ENCODE results near the gene NKX2-1.
"Not testable (repeated sequence)": the region's sequence is repeated elsewhere in the genome, so short reads cannot be mapped to it uniquely, and the experiment has no call there.

The NKX2-1 gene

DNA sequence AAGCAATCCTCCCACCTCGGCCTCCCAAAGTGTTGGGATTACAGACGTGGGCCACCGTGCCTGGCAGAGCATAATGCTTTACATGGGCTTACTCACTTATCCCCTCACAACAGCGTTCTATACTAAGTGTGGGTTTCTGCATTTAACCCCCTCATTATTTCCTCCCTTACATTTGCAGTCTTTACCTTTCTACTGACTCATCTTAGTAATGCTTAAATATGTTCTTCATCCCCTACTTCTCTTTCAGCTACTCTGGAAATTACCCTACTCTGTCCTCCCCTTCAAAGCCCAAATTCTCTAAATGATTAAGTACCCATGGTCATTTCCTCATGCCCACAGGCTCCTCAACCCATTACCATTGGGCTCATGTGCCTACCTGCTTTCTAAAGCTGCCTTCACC is 40.7 kb downstream of the NKX2-1 start:
- Histone ChIP-seq H3K27me3 (ENCODE audit: control insufficient read depth, insufficient read depth, low read length) (no peaks in the 10 kb centered on the region), H3K9ac (ENCODE audit: low read length) (no peak overlapping the region), H3K27ac (ENCODE audit: low read depth, low read length) (no peak overlapping the region), H3K4me1 (ENCODE audit: control insufficient read depth, insufficient read depth, low read length) (no peaks in the 10 kb centered on the region), H3K36me3 (ENCODE audit: control insufficient read depth, insufficient read depth, low read length) (no peaks in the 10 kb centered on the region), H3K4me3 (ENCODE audit: low read length) (no peak overlapping the region)

- no peaks in the 10 kb centered on the region for H3K36me3 ChIP-seq (ENCODE audit: control insufficient read depth, insufficient read depth, low read length)
- no peak overlapping the region for H3K4me3 ChIP-seq (ENCODE audit: low read length)
Observed at GRCh38 chr14:36478782-36479181, 41.2 kb downstream of the NKX2-1 start.

DNA sequence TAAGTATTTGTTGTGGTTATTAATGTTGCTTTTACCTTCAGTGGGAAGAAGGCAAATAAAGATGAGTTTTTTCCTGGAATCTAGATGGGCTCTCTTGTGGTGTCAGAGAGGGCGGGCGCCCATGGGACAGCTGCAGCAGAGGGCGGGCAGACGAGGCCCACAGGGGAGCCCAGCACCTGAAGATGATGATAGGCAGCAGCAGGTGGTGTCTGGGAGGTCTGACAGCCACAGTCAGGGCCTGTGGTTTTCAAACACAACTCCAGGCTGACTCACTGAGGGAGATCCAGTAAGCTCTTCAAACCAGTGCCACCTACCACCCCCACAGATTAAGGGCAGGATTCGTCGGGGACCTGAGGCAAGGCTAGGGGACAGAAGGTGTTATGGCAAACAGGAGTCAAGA is 42.8 kb downstream of the NKX2-1 start:
- Histone ChIP-seq H3K27me3 (ENCODE audit: control insufficient read depth, insufficient read depth, low read length) (no peaks in the 10 kb centered on the region), H3K27ac (ENCODE audit: low read depth, low read length) (no peak overlapping the region), H3K9ac (ENCODE audit: low read length) (no peak overlapping the region), H3K4me1 (ENCODE audit: control insufficient read depth, insufficient read depth, low read length) (no peaks in the 10 kb centered on the region), H3K4me3 (ENCODE audit: low read length) (no peak overlapping the region), H3K36me3 (ENCODE audit: control insufficient read depth, insufficient read depth, low read length) (no peaks in the 10 kb centered on the region)

More at GRCh38 chr14:36478782-36479181, 41.2 kb downstream of the NKX2-1 start:
- H3K27me3 ChIP-seq (ENCODE audit: control insufficient read depth, insufficient read depth, low read length): no peaks in the 10 kb centered on the region
- H3K4me1 ChIP-seq (ENCODE audit: control insufficient read depth, insufficient read depth, low read length): no peaks in the 10 kb centered on the region
- no peak overlapping the region for H3K27ac ChIP-seq (ENCODE audit: low read depth, low read length)
- no peak overlapping the region for H3K9ac ChIP-seq (ENCODE audit: low read length)

DNA sequence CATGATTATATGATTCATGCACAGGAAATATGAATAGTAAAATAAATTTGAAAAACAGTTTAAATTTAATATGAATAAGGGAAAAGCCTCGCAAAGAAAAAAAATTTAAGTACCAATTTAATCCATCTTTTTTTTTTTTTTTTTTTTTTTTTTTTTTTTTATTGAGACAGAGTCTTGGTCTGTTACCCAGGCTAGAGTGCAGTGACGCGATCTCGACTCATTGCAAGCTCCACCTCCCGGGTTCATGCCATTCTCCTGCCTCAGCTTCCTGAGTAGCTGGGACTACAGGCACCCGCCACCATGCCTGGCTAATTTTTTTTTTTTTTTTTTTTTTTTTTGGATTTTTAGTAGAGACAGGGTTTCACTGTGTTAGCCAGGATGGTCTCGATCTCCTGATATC is 44.0 kb downstream of the NKX2-1 start:
- H3K4me1 ChIP-seq (ENCODE audit: control insufficient read depth, insufficient read depth, low read length): not testable (repeated sequence)

DNA sequence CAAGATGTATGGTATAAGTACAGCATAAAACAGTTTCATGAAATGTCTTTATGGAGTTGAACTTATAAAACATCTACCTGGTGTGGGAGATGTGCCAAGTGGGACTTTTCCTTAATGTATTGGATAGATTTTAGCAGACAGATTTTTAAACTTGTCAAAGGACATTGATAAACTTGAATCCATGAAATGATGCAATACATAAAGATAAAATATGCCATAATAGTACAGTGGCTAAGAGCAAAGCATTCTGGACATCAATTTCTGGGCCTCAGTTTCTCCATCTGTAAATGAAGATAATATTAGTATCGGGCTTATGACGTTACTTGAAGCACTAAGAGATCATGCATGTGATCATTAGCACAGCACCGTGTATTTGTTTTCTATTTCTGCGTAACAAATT is 45.4 kb downstream of the NKX2-1 start:
- H3K36me3 ChIP-seq (ENCODE audit: control insufficient read depth, insufficient read depth, low read length): no peaks in the 10 kb centered on the region
- no peaks in the 10 kb centered on the region for H3K4me1 ChIP-seq (ENCODE audit: control insufficient read depth, insufficient read depth, low read length)
- H3K4me3 ChIP-seq (ENCODE audit: low read length): no peak overlapping the region
- no peak overlapping the region for H3K27ac ChIP-seq (ENCODE audit: low read depth, low read length)
- no peaks in the 10 kb centered on the region for H3K27me3 ChIP-seq (ENCODE audit: control insufficient read depth, insufficient read depth, low read length)
- H3K9ac ChIP-seq (ENCODE audit: low read length): no peak overlapping the region

More for the DNA sequence above, 44.0 kb downstream of the NKX2-1 start:
- H3K27ac ChIP-seq (ENCODE audit: low read depth, low read length); H3K4me3 ChIP-seq (ENCODE audit: low read length); H3K9ac ChIP-seq (ENCODE audit: low read length); H3K36me3 ChIP-seq (ENCODE audit: control insufficient read depth, insufficient read depth, low read length); H3K27me3 ChIP-seq (ENCODE audit: control insufficient read depth, insufficient read depth, low read length): not testable (repeated sequence)

DNA sequence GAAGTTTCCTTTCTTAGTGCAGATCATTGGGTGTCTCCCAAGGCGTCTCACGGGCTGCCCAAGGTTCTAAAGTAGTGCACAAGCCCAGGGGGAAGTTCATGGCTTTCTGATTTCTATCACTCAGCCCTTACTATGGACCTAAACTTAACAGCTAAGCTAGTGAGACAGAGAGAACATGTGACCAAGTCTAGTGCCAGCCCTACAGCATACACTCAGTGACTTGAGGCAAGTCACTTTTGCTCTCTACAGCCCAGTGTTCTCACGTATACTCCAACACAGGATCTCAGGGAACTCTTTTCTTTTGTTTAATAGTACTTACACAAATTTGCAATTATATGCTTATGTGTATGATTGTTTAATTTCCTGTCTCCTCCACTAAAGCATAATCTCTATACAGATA is 48.6 kb downstream of the NKX2-1 start:
- no peak overlapping the region for H3K9ac ChIP-seq (ENCODE audit: low read length)
- no peaks in the 10 kb centered on the region for H3K4me1 ChIP-seq (ENCODE audit: control insufficient read depth, insufficient read depth, low read length)
- H3K27me3 ChIP-seq (ENCODE audit: control insufficient read depth, insufficient read depth, low read length): no peaks in the 10 kb centered on the region
- no peak overlapping the region for H3K27ac ChIP-seq (ENCODE audit: low read depth, low read length)
- H3K4me3 ChIP-seq (ENCODE audit: low read length): no peak overlapping the region
- H3K36me3 ChIP-seq (ENCODE audit: control insufficient read depth, insufficient read depth, low read length): no peaks in the 10 kb centered on the region

- H3K27ac ChIP-seq (ENCODE audit: low read depth, low read length): no peak overlapping the region
- H3K27me3 ChIP-seq (ENCODE audit: control insufficient read depth, insufficient read depth, low read length): no peaks in the 10 kb centered on the region
- H3K4me3 ChIP-seq (ENCODE audit: low read length): no peak overlapping the region
- no peaks in the 10 kb centered on the region for H3K4me1 ChIP-seq (ENCODE audit: control insufficient read depth, insufficient read depth, low read length)
- no peak overlapping the region for H3K9ac ChIP-seq (ENCODE audit: low read length)
- no peaks in the 10 kb centered on the region for H3K36me3 ChIP-seq (ENCODE audit: control insufficient read depth, insufficient read depth, low read length)
Observed at GRCh38 chr14:36467332-36467731, 52.7 kb downstream of the NKX2-1 start.
